Lower lobe of right lung (tissue), 2 donors: ENCODE measurements around the gene INPP5A. TPM values are rescaled to one million over a fixed set of nuclear protein-coding genes. Genes with fewer than 3 reads are reported as not detected.

Experiments
- ATAC-seq, 2 donors: fragments of 200-7000 bp; cut with Tn5 transposase; one replicate each; pipeline ENCODE4 v1.9.1; 2020 to 2022; ENCODE audit warnings: mild to moderate bottlenecking in 2 of 2, moderate library complexity in 2 of 2
- DNase-seq: peaks from one replicate; pipeline ENCODE4 v3.0.0-alpha.2; 2020
- H3K27ac ChIP-seq: fragments of 200-600 bp; one replicate; pipeline ENCODE4 v1.8.0; 2022
- H3K27me3 ChIP-seq: fragments of 200-600 bp; one replicate; pipeline ENCODE4 v1.8.0; 2022; ENCODE audit warnings: low read depth
- H3K36me3 ChIP-seq: fragments of 200-600 bp; one replicate; pipeline ENCODE4 v1.8.0; 2022; ENCODE audit warnings: mild to moderate bottlenecking
- H3K4me1 ChIP-seq: fragments of 200-600 bp; one replicate; pipeline ENCODE4 v1.8.0; 2022
- H3K4me3 ChIP-seq: fragments of 200-600 bp; one replicate; pipeline ENCODE4 v1.8.0; 2022; ENCODE audit warnings: mild to moderate bottlenecking
- H3K9me3 ChIP-seq: fragments of 200-600 bp; one replicate; pipeline ENCODE4 v1.8.0; 2022
- intact Hi-C: fragments of 100-400 bp; cut with DNase I; formaldehyde crosslinking; loops from one replicate; pipeline ENCODE4 v1.11.0; 2022
- total RNA-seq: library from RNA; stranded (reverse); fragmentation: NEBNext Ultra II Directional; extraction: Animal tissue kit (Norgen Biotek cat#: 25700); gene quantifications from one replicate; pipeline ENCODE4 v1.2.1, GENCODE V29; 2021
- TF ChIP-seq, protein P1 (sequence below): fragments of 200-600 bp; IDR thresholded peaks from one replicate; pipeline ENCODE4 v1.8.0; 2022; ENCODE audit warnings: antibody characterized with exemption, mild to moderate bottlenecking
- donor health status: DM: no; HTN: yes; CAD: no; lungs with severe emphysema.

Gene INPP5A
- total RNA-seq, 1 donor from 2014 or later, result 34.1 TPM

DNA sequence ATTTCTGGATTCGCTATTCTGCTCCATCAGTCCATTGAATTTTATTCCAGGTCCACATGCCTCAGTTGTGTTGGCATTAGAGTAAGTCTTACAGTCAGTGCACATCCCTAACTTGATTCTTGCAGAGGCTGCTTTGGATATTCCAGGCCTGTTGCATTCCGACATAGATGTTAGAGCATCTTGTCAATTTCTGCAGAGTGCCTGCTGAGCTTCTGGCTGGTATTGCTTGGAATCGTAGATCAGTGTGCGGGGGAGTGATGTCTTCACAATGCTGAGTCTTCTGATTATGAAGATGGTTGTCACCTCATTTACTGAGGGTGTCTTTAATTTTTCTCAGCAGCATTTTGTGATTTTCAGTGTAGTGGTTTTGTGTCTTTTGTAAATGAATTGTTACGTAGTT, 45.2 kb downstream of the INPP5A start:
- intact Hi-C loops, result no loop called here
- no peak for DNase-seq
- H3K9me3 ChIP-seq, result no peaks in the 10 kb centered on the region
- no peak for ATAC-seq
- no peak overlapping the region for H3K27ac ChIP-seq
- no peak overlapping the region for H3K4me3 ChIP-seq
- no peaks in the 10 kb centered on the region for H3K27me3 ChIP-seq
- TF ChIP-seq, protein P1, sequence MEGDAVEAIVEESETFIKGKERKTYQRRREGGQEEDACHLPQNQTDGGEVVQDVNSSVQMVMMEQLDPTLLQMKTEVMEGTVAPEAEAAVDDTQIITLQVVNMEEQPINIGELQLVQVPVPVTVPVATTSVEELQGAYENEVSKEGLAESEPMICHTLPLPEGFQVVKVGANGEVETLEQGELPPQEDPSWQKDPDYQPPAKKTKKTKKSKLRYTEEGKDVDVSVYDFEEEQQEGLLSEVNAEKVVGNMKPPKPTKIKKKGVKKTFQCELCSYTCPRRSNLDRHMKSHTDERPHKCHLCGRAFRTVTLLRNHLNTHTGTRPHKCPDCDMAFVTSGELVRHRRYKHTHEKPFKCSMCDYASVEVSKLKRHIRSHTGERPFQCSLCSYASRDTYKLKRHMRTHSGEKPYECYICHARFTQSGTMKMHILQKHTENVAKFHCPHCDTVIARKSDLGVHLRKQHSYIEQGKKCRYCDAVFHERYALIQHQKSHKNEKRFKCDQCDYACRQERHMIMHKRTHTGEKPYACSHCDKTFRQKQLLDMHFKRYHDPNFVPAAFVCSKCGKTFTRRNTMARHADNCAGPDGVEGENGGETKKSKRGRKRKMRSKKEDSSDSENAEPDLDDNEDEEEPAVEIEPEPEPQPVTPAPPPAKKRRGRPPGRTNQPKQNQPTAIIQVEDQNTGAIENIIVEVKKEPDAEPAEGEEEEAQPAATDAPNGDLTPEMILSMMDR, result no peak
- peaks cover 63% of the 10 kb centered on the region for H3K4me1 ChIP-seq
- no peaks in the 10 kb centered on the region for H3K36me3 ChIP-seq

DNA sequence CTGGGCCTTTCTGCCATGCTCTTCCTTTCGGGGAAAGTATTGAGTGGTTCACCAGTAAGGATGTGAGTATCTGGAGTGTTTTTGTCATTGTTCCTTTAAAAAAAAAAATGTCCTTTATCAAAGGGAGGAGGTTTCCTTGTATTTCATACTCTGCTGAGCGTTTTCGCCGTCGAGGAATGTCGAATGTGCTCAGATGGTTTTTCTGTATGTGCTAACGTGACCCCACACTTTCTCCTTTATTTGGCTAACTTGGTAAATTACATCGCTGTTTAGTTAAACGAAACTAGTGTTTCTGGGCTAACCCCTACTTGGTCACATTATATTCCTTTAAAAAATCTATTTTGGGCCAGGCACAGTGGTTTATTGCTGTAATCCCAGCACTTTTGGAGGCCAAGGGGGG, 45.9 kb downstream of the INPP5A start:
- H3K4me3 ChIP-seq, result no peak overlapping the region
- TF ChIP-seq, protein P1, result no peak
- H3K36me3 ChIP-seq, result no peaks in the 10 kb centered on the region
- no peak for DNase-seq
- no peaks in the 10 kb centered on the region for H3K9me3 ChIP-seq
- H3K27ac ChIP-seq, result no peak overlapping the region
- no peak for ATAC-seq
- intact Hi-C loops, result no loop called here
- peaks cover 65% of the 10 kb centered on the region for H3K4me1 ChIP-seq
- no peaks in the 10 kb centered on the region for H3K27me3 ChIP-seq

DNA sequence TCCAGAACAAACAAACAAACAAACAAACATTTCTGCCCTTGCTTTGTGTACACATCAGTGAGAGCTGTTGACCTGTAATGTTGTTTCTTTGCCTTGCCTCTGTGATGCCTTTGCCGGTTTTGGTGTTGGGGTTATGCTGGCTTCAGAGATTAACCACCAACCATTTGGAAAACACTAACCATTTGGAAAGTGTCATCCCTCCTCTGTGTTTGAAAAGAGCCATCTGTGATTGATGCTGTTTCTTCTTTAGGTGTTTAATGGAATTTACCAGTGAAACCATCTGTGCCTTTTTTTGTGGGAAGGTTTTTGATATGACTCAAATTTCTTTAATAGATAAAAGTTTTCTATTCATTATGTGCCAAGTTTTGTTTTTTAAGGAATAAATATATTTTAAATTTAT, 46.5 kb downstream of the INPP5A start:
- Histone ChIP-seq H3K36me3 (no peaks in the 10 kb centered on the region), H3K27ac (no peak overlapping the region), H3K4me3 (no peak overlapping the region), H3K4me1 (peaks cover 69% of the 10 kb centered on the region), H3K27me3 (no peaks in the 10 kb centered on the region), H3K9me3 (no peaks in the 10 kb centered on the region)
- TF ChIP-seq, protein P1, result no peak
- no peak for ATAC-seq
- DNase-seq, result no peak
- intact Hi-C loops, result no loop called here

GRCh38 chr10:132585732-132586722, 48.4 kb downstream of the INPP5A start:
- H3K27me3 ChIP-seq, result no peaks in the 10 kb centered on the region
- no peak overlapping the region for H3K4me3 ChIP-seq
- H3K36me3 ChIP-seq, result no peaks in the 10 kb centered on the region
- intact Hi-C loops, result no loop called here
- H3K9me3 ChIP-seq, result no peaks in the 10 kb centered on the region
- TF ChIP-seq, protein P1, result no peak
- DNase-seq, result peak; percentile 73
- peak overlapping the region; percentile 82 for H3K27ac ChIP-seq
- peak; percentile 63 to 72 for ATAC-seq
- peaks cover 81% of the 10 kb centered on the region for H3K4me1 ChIP-seq

GRCh38 chr10:132586739-132587138, 49.2 kb downstream of the INPP5A start:
- peaks cover 88% of the 10 kb centered on the region for H3K4me1 ChIP-seq
- H3K9me3 ChIP-seq, result no peaks in the 10 kb centered on the region
- no peak for ATAC-seq
- H3K36me3 ChIP-seq, result no peaks in the 10 kb centered on the region
- no peak overlapping the region for H3K4me3 ChIP-seq
- intact Hi-C loops, result no loop called here
- no peak for DNase-seq
- H3K27ac ChIP-seq, result peak overlapping the region; percentile 82
- H3K27me3 ChIP-seq, result no peaks in the 10 kb centered on the region
- TF ChIP-seq, protein P1, result no peak
